Putamen (tissue), 1 donor: ENCODE measurements around the gene SEMA5A.
A peak's percentile ranks its signal among the peaks of the same experiment; 100 is the strongest.

Experiments used
- DNase-seq: peaks from one replicate; pipeline ENCODE4 v3.0.0-alpha.2; 2016; ENCODE audit warnings: low spot score

The SEMA5A gene

GRCh38 chr5:9207817-9208418 is 338.0 kb downstream of the SEMA5A start:
- peak; percentile 50 for DNase-seq

DNA sequence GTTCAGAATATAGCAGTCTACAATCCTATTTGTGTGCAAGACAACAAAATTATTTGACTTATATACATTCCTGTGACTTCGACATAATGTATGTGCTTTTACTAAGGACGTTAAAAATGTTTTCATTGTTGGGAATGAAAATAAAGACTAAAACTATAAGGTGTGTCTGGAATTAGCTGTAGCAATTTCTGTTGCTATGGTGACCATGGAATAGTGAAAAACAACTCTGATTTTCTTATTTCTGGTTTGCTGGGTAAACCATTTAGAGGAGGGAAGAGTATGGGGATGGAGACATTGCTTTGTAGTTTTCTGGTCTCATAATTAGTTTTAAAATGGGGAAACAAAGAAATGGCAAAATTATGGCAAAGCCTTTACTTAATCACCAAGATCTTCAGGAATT is 343.2 kb downstream of the SEMA5A start:
- no peak for DNase-seq

DNA sequence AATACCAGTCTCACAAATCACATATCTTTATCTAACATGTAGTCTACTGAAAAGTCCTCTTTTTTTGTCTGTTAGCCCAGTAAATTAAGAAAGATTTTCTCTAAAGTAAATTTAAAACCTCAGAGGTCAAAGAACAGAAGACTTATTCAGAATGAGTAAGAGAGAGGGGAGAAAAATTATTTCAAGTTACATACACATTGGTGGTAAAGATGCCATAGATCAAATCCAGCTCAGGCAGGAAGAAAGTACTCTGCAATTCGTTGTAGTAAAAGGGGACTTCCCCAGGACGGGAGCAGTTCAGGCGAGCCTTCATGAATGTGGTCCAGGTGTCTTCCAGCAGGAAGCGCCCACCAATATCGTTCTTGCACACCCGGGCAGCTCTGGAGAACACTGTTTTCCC is 344.1 kb downstream of the SEMA5A start:
- DNase-seq = no peak

DNA sequence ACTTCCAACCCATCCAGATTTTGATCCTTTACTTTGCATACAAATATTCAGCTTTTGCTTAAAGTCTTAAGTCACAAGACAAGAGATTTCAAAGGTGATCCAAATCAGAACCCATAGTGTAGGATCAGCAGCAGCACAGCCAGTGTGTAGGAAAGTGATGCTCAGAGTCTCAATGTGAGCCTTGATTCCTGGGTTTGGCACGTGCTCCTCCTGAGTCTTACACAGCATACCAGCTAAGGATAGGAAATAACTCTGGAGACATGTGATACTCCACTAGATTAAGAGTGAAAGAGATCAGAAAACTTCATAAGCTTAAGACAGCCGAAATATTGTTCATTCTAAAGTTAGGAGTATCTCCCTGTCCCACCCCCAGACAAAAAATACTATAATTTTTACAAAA is 344.9 kb downstream of the SEMA5A start:
- no peak for DNase-seq

DNA sequence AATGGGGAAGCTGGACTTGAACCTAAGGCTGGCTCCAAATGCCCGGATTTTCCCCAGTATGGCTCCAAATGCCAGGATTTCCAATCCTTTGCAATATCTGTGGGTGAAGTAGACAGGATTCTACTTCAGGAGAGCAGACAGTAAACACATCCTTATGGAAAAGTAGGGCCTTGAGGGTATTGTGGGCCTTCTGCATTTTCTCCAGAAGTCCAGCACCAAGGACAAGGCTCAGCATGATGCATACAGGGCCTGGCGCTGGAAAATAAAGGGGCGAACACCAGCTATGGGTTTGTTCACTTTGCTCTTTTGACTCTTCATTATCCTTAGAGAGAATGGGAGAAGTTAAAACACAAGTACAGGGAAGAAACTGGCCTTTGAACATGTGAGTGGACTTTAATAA is 347.5 kb downstream of the SEMA5A start:
- no peak for DNase-seq

DNA sequence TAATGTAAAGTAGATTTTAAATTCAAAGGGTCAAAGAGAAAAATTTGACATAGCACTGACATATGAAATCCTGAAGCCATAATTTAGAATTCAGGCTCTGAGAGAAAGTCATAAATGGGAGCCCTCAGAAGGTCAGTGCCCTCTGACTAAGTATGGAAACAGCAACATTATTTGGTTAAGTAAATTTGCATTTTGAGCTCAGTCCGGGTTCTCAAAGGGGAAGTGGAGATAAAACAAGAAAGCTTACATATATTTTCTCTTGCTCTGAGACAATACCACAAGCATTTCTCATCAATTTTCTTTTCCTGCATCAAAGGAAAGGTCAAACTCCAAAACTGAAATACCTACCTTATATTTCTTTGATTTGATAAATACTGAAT is 348.0 kb downstream of the SEMA5A start:
- no peak for DNase-seq

DNA sequence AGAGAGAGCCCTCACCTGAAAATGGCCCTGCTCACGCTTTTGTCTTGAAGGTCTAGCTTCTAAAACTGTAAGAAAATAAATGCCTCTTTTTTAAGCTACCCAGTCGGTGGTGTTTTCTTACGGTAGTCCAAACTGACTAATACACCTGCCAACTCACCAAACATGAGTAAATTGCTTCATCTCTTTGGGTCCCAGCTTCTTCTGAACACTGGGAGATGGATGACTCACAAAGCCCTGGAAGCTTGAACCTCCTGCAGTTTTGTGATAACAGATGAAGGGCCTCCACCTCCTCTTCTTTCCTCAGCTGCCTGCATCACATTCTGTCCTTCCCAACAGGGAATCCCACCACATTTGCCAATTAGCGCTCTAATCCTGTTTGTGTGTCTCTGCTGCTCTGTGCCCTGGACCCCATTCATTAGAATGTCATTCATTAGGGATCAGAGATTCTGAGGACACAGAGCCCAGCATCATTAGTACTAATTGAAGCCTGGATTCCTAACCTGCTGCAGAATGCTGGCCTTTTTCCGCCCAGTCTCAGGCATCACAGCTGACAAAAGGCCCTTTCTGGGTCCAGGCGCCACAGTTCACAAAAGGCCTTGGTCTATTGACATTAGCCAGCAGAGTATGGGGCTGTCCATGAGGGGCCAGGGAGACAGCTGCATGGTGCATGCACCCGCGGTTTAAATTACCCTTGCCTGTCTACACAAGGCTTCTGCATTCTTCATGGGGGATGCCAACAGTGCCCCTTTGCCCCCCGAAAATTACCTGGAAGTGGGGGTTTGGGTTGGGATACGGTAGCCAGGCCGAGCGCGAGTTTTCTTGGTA is 349.3 kb downstream of the SEMA5A start:
- no peak for DNase-seq

DNA sequence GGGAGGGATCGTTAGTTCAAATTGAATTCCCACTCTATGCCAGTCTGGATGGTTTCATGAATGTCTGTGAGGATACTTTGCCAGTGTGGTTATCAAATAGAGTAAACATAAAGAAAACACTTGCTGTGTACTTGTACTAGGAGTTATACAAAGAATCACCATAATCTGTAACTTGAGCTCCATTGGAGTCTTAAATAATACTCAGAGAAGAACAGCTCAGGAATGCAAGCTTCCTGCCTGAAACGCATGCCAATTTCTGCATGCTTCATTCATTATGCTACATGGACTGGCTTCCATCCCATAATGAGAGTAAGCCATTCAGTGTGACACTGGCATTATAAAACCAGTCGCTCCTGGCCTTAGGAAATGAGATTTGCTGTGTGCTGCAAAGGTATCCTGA is 351.4 kb downstream of the SEMA5A start:
- no peak for DNase-seq

DNA sequence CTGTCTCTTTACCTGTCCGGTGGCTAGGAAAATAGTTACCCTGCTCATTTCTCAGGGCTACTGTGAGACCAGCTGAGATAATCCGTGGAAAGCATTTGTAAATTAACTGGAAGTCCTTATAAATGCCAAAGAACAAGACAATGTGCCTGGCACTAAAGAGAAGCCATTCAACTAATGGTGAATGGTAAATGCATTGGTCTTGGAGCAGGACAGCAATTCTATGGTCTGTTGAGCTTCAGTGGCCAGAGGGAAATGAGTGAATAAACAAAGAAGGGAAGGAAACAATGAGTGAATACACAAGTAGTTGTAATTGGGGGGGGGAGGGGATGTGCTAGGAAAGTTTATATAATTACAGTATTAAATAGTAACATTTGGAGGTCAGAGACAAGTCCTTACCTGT is 353.6 kb downstream of the SEMA5A start:
- DNase-seq = peak; percentile 60

- no peak for DNase-seq
Measured at GRCh38 chr5:9189681-9190080, 356.2 kb downstream of the SEMA5A start.

DNA sequence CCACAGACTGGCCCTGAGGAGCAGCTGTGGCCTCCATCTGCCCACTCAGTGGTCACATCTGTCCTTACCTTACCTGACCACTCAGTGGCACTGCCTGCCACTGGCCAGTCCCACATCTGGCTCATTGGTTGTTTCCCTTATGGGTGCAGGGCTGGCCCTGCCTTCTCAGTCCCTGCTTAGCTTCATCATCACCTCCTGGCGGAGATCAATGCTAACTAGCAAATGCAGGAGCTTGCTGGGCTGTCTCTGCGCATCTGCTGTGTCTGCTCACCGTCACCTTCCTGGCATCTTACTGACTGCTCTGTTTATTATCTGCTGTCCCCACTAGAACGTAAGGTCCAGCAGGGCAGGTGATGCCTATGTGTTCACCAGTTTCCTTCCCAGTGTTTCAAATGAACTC is 356.9 kb downstream of the SEMA5A start:
- DNase-seq = no peak

DNA sequence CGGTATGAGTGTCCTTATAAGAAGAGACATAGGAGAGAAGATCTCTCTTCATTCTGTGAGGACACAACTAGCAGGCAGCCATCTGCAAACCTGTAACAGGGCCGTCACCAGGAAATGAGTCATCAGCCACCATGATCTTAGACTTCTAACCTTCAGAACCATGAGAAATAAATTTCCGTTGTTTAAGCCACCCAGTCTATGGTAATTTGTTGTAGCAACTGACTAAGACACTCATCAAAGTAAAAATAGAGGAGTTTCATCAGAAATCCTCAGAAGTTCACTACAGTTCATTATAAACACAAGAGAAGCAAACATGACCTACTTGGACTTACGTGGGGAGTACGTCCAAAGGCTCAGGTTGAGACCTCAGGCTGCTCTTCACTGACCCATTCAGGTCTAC is 357.7 kb downstream of the SEMA5A start:
- no peak for DNase-seq

DNA sequence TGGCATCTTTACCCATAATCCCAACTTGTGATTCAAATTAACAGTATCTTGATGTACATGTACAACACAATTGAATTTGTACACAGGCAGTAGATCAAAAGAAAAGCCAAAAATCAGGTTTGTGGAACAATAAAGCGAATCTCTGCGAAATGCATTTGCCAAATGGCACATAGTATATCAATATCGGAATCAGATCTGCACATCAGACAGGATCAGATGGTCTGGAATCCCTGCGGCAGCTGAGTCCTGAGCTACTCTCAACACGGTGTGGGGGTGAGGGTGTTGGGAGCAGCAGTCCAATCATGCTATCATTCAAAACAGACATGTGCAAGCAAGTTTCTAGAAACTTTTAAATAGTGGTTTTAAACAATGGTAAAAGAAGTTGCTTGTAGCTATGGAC is 358.3 kb downstream of the SEMA5A start:
- no peak for DNase-seq

GRCh38 chr5:9186069-9186468 is 359.8 kb downstream of the SEMA5A start:
- DNase-seq = no peak

GRCh38 chr5:9183992-9184391 is 361.9 kb downstream of the SEMA5A start:
- DNase-seq = no peak

GRCh38 chr5:9182899-9183695 is 362.8 kb downstream of the SEMA5A start:
- no peak for DNase-seq

DNA sequence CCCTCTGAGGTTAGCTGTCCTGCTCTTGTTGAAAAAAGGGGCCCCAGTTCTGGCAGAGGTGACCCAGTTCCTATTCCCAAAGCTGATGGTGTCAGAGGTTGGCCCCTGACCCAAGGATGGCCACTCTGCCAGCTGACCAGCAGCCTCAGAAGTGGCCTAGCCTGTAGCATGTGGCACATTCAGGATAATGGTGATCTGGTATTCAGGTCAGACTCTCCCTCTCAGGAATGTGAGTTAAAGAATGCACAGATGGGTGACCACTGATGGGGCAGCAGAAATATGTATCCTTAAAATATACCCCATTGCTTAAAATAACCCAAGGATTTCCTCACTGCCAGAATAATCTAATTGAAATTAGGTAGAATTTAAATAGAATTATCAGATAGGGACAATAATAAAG is 369.2 kb downstream of the SEMA5A start:
- DNase-seq = no peak

DNA sequence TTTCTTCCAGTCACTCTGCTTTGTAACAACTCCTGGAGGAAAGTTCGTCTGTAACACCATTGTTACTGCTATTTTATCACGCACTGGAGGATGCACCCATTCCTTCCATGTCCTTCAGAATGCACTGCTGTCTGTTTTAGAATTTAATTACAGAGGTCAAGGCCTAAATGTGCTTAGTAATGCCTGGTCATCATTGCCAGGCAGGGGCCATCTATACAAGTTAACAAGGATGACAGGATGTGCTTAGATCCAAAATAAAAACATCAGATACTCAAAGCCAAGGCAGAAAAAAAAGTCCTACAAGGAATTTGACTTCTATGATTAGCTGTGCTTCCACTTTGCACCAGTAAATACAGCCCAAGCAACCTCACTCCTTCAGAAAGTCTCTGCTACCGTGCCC is 371.4 kb downstream of the SEMA5A start:
- DNase-seq = no peak

- no peak for DNase-seq
Measured at GRCh38 chr5:9173281-9174048, 372.4 kb downstream of the SEMA5A start.

DNA sequence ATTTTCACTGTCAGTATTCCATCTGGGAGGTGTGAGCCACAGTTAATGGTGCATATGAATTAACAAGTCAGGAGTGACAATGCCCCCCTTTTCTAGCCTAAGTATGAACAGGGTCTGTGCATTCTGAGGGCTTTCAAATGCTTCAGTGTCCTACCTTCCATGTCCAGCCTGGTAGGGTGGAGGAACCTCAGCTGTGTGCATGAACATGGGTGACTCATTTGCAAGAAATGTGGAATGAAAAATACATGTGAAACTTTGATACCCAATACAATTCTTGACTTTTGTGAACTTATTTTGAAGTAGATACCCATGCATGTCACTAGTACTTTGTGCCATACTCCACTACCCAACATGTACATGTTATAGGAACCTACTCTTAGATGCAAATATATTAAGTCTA is 375.8 kb downstream of the SEMA5A start:
- DNase-seq = no peak

- DNase-seq = no peak
Measured at GRCh38 chr5:9169557-9169902, 376.3 kb downstream of the SEMA5A start.

GRCh38 chr5:9168791-9169556 is 376.9 kb downstream of the SEMA5A start:
- no peak for DNase-seq
